ENCODE data around the gene TMEM243. TPM values are rescaled to one million over a fixed set of nuclear protein-coding genes. Genes with fewer than 3 reads are reported as not detected.

The TMEM243 gene
- polyA plus RNA-seq, 2 of the 4 experiments (the other 2 are of a cell fraction), result 23.7 to 36.1 TPM

DNA sequence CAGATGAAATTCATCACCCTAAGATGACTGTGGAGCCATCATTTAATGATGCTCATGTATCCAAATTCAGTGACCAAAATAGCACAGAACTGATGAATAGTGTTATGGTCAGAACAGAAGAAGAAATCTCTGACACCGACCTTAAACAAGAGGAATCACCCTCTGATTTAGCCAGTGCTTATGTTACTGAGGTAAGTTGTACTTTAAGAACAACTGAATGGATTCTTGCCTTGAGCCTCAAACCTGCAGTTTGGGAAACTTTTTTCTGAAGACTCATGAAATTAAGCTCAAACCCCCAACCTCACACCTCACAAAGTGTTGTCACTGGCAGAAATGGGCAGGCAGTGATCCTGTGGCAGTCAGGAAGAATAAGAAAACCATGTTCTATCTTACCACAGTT, 25.6 kb downstream of the TMEM243 start:
- WGBS (ENCODE audit: missing lambda C conversion rate), result 92% methylated on average over 1 of the region's 1 CpG
- CTCF ChIA-PET, result interaction anchor here (0.7 kb wide), 1 partner anchor 9 kb away, joined by 3 read pairs; no protein-coding TSS in a partner anchor
- TF ChIP-seq, protein P1, sequence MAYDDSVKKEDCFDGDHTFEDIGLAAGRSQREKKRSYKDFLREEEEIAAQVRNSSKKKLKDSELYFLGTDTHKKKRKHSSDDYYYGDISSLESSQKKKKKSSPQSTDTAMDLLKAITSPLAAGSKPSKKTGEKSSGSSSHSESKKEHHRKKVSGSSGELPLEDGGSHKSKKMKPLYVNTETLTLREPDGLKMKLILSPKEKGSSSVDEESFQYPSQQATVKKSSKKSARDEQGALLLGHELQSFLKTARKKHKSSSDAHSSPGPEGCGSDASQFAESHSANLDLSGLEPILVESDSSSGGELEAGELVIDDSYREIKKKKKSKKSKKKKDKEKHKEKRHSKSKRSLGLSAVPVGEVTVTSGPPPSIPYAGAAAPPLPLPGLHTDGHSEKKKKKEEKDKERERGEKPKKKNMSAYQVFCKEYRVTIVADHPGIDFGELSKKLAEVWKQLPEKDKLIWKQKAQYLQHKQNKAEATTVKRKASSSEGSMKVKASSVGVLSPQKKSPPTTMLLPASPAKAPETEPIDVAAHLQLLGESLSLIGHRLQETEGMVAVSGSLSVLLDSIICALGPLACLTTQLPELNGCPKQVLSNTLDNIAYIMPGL (CRISPR knock-in tag; IDR thresholded peaks at IDR 0.05; ENCODE audit: borderline replicate concordance), result no peak
- TF ChIP-seq NFE2L2 (conservative IDR thresholded peaks at IDR 0.05; ENCODE audit: low read length) (no peak), RNF2 (IDR thresholded peaks at IDR 0.05; ENCODE audit: borderline replicate concordance, low read depth) (no peak), KDM1A (IDR thresholded peaks at IDR 0.05; ENCODE audit: low read depth) (no peak), CHD2 (IDR thresholded peaks at IDR 0.05; ENCODE audit: low read length, partially characterized antibody) (no peak), HEYL (CRISPR knock-in tag; IDR thresholded peaks at IDR 0.05) (no peak), CBX8 (IDR thresholded peaks at IDR 0.05) (no peak), ZFP36 (IDR thresholded peaks at IDR 0.05; ENCODE audit: borderline replicate concordance, partially characterized antibody) (no peak), CEBPB (IDR thresholded peaks at IDR 0.05) (no peak), ZC3H11A (IDR thresholded peaks at IDR 0.05) (no peak), MAZ (IDR thresholded peaks at IDR 0.05; ENCODE audit: borderline replicate concordance, low read depth, low read length) (no peak), BHLHE40 (IDR thresholded peaks at IDR 0.05; ENCODE audit: low read depth, low read length) (no peak)
- TF ChIP-seq, protein P2, sequence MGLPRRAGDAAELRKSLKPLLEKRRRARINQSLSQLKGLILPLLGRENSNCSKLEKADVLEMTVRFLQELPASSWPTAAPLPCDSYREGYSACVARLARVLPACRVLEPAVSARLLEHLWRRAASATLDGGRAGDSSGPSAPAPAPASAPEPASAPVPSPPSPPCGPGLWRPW (IDR thresholded peaks at IDR 0.05), result no peak
- TF ChIP-seq, protein P3, sequence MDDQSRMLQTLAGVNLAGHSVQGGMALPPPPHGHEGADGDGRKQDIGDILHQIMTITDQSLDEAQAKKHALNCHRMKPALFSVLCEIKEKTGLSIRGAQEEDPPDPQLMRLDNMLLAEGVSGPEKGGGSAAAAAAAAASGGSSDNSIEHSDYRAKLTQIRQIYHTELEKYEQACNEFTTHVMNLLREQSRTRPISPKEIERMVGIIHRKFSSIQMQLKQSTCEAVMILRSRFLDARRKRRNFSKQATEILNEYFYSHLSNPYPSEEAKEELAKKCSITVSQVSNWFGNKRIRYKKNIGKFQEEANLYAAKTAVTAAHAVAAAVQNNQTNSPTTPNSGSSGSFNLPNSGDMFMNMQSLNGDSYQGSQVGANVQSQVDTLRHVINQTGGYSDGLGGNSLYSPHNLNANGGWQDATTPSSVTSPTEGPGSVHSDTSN (IDR thresholded peaks at IDR 0.05), result no peak
- TF ChIP-seq, protein P4, sequence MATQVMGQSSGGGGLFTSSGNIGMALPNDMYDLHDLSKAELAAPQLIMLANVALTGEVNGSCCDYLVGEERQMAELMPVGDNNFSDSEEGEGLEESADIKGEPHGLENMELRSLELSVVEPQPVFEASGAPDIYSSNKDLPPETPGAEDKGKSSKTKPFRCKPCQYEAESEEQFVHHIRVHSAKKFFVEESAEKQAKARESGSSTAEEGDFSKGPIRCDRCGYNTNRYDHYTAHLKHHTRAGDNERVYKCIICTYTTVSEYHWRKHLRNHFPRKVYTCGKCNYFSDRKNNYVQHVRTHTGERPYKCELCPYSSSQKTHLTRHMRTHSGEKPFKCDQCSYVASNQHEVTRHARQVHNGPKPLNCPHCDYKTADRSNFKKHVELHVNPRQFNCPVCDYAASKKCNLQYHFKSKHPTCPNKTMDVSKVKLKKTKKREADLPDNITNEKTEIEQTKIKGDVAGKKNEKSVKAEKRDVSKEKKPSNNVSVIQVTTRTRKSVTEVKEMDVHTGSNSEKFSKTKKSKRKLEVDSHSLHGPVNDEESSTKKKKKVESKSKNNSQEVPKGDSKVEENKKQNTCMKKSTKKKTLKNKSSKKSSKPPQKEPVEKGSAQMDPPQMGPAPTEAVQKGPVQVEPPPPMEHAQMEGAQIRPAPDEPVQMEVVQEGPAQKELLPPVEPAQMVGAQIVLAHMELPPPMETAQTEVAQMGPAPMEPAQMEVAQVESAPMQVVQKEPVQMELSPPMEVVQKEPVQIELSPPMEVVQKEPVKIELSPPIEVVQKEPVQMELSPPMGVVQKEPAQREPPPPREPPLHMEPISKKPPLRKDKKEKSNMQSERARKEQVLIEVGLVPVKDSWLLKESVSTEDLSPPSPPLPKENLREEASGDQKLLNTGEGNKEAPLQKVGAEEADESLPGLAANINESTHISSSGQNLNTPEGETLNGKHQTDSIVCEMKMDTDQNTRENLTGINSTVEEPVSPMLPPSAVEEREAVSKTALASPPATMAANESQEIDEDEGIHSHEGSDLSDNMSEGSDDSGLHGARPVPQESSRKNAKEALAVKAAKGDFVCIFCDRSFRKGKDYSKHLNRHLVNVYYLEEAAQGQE (IDR thresholded peaks at IDR 0.05), result no peak
- no peaks in the 10 kb centered on the region for H3K9me3 ChIP-seq
- ATAC-seq (no peak), FAIRE-seq (no peak), DNase-seq (ENCODE audit: low read depth in 1 of 2, low spot score in 1 of 2) (no peak)
- no peaks in the 10 kb centered on the region for H3K4me1 ChIP-seq
- POLR2A ChIA-PET, result no interaction called here
- no peak overlapping the region for H3K4me2 ChIP-seq
- no peak overlapping the region for H3K4me3 ChIP-seq
- no peak overlapping the region for H3K27ac ChIP-seq

DNA sequence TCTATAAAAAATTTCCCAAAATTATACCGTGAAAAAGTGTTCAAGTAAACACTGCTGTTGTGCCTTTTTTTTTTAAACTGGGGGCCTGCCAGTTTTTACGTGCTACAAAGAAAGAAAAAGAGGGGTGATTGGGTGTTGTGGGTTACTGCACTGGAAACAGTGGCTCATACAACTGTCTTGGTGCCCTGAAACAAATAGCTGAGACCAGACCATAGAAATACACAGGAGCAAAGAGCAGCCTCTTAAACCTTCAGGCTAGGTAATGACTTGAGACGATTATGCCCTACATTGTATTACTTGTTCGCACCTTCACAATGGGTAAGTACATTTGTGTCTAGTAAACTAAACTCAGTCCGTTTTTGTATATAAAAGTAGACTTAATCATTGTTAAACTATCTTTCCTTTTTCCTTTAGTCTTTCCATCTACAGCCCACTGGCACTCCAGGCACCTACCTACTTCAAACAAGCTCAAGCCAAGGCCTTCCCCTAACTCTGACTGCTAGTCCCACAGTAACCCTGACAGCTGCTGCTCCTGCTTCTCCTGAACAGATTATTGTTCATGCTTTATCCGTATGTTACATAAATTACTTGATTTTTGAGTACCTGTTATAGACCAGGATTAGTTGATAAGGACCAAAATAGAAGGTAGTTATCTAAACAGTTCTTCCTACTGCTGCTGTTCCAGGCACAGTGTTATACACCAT, 26.6 kb downstream of the TMEM243 start:
- ATAC-seq (no peak), FAIRE-seq (no peak), DNase-seq (ENCODE audit: low read depth in 1 of 2, low spot score in 1 of 2) (no peak)
- Histone ChIP-seq H3K4me3 (no peak overlapping the region), H3K27ac (no peak overlapping the region), H3K4me1 (no peaks in the 10 kb centered on the region), H3K9me3 (no peaks in the 10 kb centered on the region), H3K4me2 (no peak overlapping the region)
- ChIA-PET CTCF (interaction anchor here (1.0 kb wide), 1 partner anchor 45 kb away, joined by 5 read pairs; no protein-coding TSS in a partner anchor), POLR2A (no interaction called here)
- 91% methylated on average over 6 of the region's 6 CpGs for WGBS (ENCODE audit: missing lambda C conversion rate)
- TF ChIP-seq MYC (IDR thresholded peaks at IDR 0.05; ENCODE audit: borderline replicate concordance, low read length) (no peak), HOXA7 (CRISPR knock-in tag; IDR thresholded peaks at IDR 0.05) (no peak), ZSCAN20 (CRISPR knock-in tag; IDR thresholded peaks at IDR 0.05) (no peak), RAD21 (conservative IDR thresholded peaks at IDR 0.05 in 1 of 2, IDR thresholded peaks at IDR 0.05 in 1 of 2) (no peak), HEYL (CRISPR knock-in tag; IDR thresholded peaks at IDR 0.05) (no peak), HOXB5 (CRISPR knock-in tag; IDR thresholded peaks at IDR 0.05) (no peak), EHMT2 (IDR thresholded peaks at IDR 0.05; ENCODE audit: low read depth) (no peak), NPAS2 (CRISPR knock-in tag; IDR thresholded peaks at IDR 0.05; ENCODE audit: borderline replicate concordance) (no peak), JUN (IDR thresholded peaks at IDR 0.05) (no peak), RNF2 (IDR thresholded peaks at IDR 0.05; ENCODE audit: borderline replicate concordance, low read depth) (no peak), FOSB (CRISPR knock-in tag; IDR thresholded peaks at IDR 0.05) (no peak), NFE2L2 (conservative IDR thresholded peaks at IDR 0.05; ENCODE audit: low read length) (no peak)
- TF ChIP-seq, protein P4 (IDR thresholded peaks at IDR 0.05), result no peak
- TF ChIP-seq, protein P5, sequence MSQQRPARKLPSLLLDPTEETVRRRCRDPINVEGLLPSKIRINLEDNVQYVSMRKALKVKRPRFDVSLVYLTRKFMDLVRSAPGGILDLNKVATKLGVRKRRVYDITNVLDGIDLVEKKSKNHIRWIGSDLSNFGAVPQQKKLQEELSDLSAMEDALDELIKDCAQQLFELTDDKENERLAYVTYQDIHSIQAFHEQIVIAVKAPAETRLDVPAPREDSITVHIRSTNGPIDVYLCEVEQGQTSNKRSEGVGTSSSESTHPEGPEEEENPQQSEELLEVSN (IDR thresholded peaks at IDR 0.05; ENCODE audit: borderline replicate concordance, low read depth), result no peak

Data from A549 (cell line).